Esophagus squamous epithelium (tissue), 4 donors: ENCODE data around the gene PTPN6.
A peak's percentile ranks its signal among the peaks of the same experiment; 100 is the strongest.

Source experiments
- CTCF ChIP-seq, 6 experiments: fragments of 450-650 bp in 4 of 6; fragments of 200-600 bp in 2 of 6; sonication (generic) in 2 of 6; IDR thresholded peaks; one replicate each; pipeline ENCODE4 v1.5.1; 2016 to 2019; ENCODE audit warnings: antibody characterized with exemption in 6 of 6, mild to moderate bottlenecking in 4 of 6, moderate library complexity in 4 of 6
- POLR2A ChIP-seq, 4 donors: fragments of 450-650 bp; IDR thresholded peaks; one replicate each; pipeline ENCODE4 v1.6.1; 2017; ENCODE audit warnings: antibody characterized with exemption in 4 of 4, mild to moderate bottlenecking in 4 of 4, moderate library complexity in 3 of 4

- TF ChIP-seq CTCF (IDR thresholded peaks at IDR 0.05) (peak in 1 of 6 experiments; percentile 7), POLR2A (IDR thresholded peaks at IDR 0.05) (peak in 3 of 4 donors; percentile 22 to 96 (median 81))
Measured at GRCh38 chr12:6943722-6944380, 7.3 kb upstream of the PTPN6 start, which contains the start of the genes C12orf57 and RNU7-1.
